ENCODE measurements around the gene IGLL5.

DNA sequence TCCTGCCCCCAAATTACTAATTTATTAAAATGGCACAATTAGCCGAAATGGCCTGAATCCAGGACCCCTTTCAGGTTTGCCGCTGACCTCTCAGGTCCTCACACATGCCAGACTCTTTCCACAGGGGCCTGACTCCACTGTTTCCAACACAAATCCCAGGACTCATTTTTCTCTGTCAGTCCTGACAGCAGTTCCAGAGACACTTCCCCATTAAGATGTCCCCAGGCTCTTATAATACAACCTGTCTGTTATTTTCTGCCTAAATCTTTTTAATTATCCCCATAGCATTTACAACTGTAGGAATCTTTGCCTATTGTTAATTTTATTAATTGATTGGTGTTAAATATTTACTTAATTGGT lies 9.4 kb upstream of the IGLL5 start:
- TF ChIP-seq, protein P1, sequence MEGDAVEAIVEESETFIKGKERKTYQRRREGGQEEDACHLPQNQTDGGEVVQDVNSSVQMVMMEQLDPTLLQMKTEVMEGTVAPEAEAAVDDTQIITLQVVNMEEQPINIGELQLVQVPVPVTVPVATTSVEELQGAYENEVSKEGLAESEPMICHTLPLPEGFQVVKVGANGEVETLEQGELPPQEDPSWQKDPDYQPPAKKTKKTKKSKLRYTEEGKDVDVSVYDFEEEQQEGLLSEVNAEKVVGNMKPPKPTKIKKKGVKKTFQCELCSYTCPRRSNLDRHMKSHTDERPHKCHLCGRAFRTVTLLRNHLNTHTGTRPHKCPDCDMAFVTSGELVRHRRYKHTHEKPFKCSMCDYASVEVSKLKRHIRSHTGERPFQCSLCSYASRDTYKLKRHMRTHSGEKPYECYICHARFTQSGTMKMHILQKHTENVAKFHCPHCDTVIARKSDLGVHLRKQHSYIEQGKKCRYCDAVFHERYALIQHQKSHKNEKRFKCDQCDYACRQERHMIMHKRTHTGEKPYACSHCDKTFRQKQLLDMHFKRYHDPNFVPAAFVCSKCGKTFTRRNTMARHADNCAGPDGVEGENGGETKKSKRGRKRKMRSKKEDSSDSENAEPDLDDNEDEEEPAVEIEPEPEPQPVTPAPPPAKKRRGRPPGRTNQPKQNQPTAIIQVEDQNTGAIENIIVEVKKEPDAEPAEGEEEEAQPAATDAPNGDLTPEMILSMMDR (conservative IDR thresholded peaks at IDR 0.05 in 1 of 2, IDR thresholded peaks at IDR 0.05 in 1 of 2; ENCODE audit: low read depth in 1 of 2, low read length in 2 of 2), result no peak
- TF ChIP-seq EZH2 (IDR thresholded peaks at IDR 0.05; ENCODE audit: low read length, missing control alignments), result no peak

Measured in fibroblast of lung (primary cell).